Measurements from ENCODE around the gene FBXW8. TPM values are rescaled to one million over a fixed set of nuclear protein-coding genes. Genes with fewer than 3 reads are reported as not detected.

FBXW8 gene
- total RNA-seq, 1 experiment from 2014 or later, result 15.3 TPM

- no peak overlapping the region for H3K4me2 ChIP-seq (ENCODE audit: insufficient read depth, insufficient read length, low read length)
- Mint-ChIP-seq H3K27ac (no peak overlapping the region), H3K4me1 (no peaks in the 10 kb centered on the region; a peak in 2 of 4 replicates), H3K27me3 (ENCODE audit: low read depth) (peaks cover 33% of the 10 kb centered on the region), H3K36me3 (ENCODE audit: insufficient read depth in 1 of 3, low read depth in 3 of 3) (no peaks in the 10 kb centered on the region), H3K4me3 (no peak overlapping the region), H3K9me3 (no peaks in the 10 kb centered on the region; a peak in 1 of 5 replicates)
- H3T11ph ChIP-seq (ENCODE audit: low read length), result no peak overlapping the region
- no CpG with 5 or more reads among the region's 4 CpGs for WGBS (ENCODE audit: extremely low coverage, insufficient read length, low lambda C conversion rate)
- H3K4me1 ChIP-seq (ENCODE audit: insufficient read depth, low read length), result no peaks in the 10 kb centered on the region
- no peak overlapping the region for H2BK5ac ChIP-seq (ENCODE audit: insufficient read length, low read length)
- H2BK120ac ChIP-seq (ENCODE audit: low read depth, low read length, poor library complexity, severe bottlenecking), result no peak overlapping the region
- H2AFZ ChIP-seq (ENCODE audit: low read length), result no peak overlapping the region
- H3K27ac ChIP-seq (ENCODE audit: insufficient read length, low read depth, low read length), result no peak overlapping the region
- no peak overlapping the region for H3K23ac ChIP-seq (ENCODE audit: insufficient read length, low read depth, low read length)
- no peak overlapping the region for H4K91ac ChIP-seq (ENCODE audit: insufficient read length, low read depth, low read length)
- H3K9me3 ChIP-seq (ENCODE audit: control insufficient read depth, low read depth, low read length), result no peaks in the 10 kb centered on the region
- TF ChIP-seq CTCF (conservative IDR thresholded peaks at IDR 0.05), result no peak
- H3K79me2 ChIP-seq (ENCODE audit: insufficient read depth, low read length), result no peaks in the 10 kb centered on the region
- H3K27me3 ChIP-seq (ENCODE audit: insufficient read depth, low read length), result no peaks in the 10 kb centered on the region
- H4K20me1 ChIP-seq (ENCODE audit: control insufficient read depth, insufficient read depth, insufficient read length), result no peaks in the 10 kb centered on the region
- H2AK5ac ChIP-seq (ENCODE audit: insufficient read length, low read length), result no peak overlapping the region
- H2BK12ac ChIP-seq (ENCODE audit: insufficient read length, low read depth, low read length), result no peak overlapping the region
- no peak for DNase-seq
- H3K23me2 ChIP-seq (ENCODE audit: insufficient read length, low read depth, low read length, poor library complexity, severe bottlenecking), result no peaks in the 10 kb centered on the region
- no peak overlapping the region for H4K5ac ChIP-seq (ENCODE audit: insufficient read length, low read depth, low read length)
- no peak overlapping the region for H3K4ac ChIP-seq (ENCODE audit: low read depth, low read length)
- H3K9ac ChIP-seq (ENCODE audit: extremely low read depth, insufficient read length, low read length), result no peak overlapping the region
- no peak overlapping the region for H3K18ac ChIP-seq (ENCODE audit: insufficient read length, low read depth, low read length)
- no peak overlapping the region for H2BK20ac ChIP-seq (ENCODE audit: low read depth, low read length, poor library complexity, severe bottlenecking)
- no peak overlapping the region for H4K8ac ChIP-seq (replicated peaks; ENCODE audit: insufficient read length, low read depth, low read length)
- no peak overlapping the region for H2BK15ac ChIP-seq (ENCODE audit: low read depth, low read length)
- H3K56ac ChIP-seq (ENCODE audit: insufficient read length, low read depth, low read length), result no peak overlapping the region
- H3K79me1 ChIP-seq (ENCODE audit: insufficient read depth, low read depth, low read length, poor library complexity, severe bottlenecking), result no peaks in the 10 kb centered on the region
- no peak overlapping the region for H3K14ac ChIP-seq (ENCODE audit: insufficient read depth, low read length)
Observed at GRCh38 chr12:116897476-116897875, 13.3 kb upstream of the FBXW8 start.
